Fibroblast of lung (primary cell): ENCODE measurements around the gene PCBP3. TPM values are rescaled to one million over a fixed set of nuclear protein-coding genes. Genes with fewer than 3 reads are reported as not detected.

ENCODE experiments used
- DNase-seq, 2 donors: peaks; one replicate each; pipeline versions ENCODE4 v3.0.0 to v3.0.0-alpha.2; 2010; ENCODE audit warnings: low read depth in 2 of 2
- H2AFZ ChIP-seq: 2 replicates; pipeline ENCODE4 v1.5.1; 2012; ENCODE audit warnings: low read length, control low read depth, inconsistent platforms
- H3K27ac ChIP-seq: 2 replicates; pipeline ENCODE4 v1.5.1; 2011; ENCODE audit warnings: low read length, control low read depth; ENCODE audit not compliant: insufficient read depth
- H3K27me3 ChIP-seq: 2 replicates; pipeline ENCODE4 v1.5.1; 2011; ENCODE audit warnings: mild to moderate bottlenecking, low read length; ENCODE audit not compliant: control insufficient read depth, insufficient read depth
- H3K36me3 ChIP-seq: 2 replicates; pipeline ENCODE4 v1.5.1; 2011; ENCODE audit warnings: low read length; ENCODE audit not compliant: control insufficient read depth, insufficient read depth
- H3K4me1 ChIP-seq: 2 replicates; pipeline ENCODE4 v1.5.1; 2011; ENCODE audit warnings: low read length; ENCODE audit not compliant: control insufficient read depth, insufficient read depth; ENCODE audit errors: extremely low read depth
- H3K4me2 ChIP-seq: 2 replicates; pipeline ENCODE4 v1.5.1; 2011; ENCODE audit warnings: low read length, control low read depth; ENCODE audit not compliant: insufficient read depth; ENCODE audit errors: extremely low read depth
- H3K4me3 ChIP-seq, 4 experiments: fragments of 200-600 bp in 1 of 4; sonication (generic) in 1 of 4; replicated peaks in 1 of 4; 2 replicates each; pipeline ENCODE4 v1.5.1; 2011 to 2016; ENCODE audit warnings: low read length in 4 of 4, low read depth in 3 of 4, mild to moderate bottlenecking in 3 of 4, control low read depth in 2 of 4, inconsistent platforms in 1 of 4, mixed read lengths in 1 of 4; ENCODE audit not compliant: insufficient read depth in 1 of 4; ENCODE audit errors: control extremely low read depth in 1 of 4
- H3K79me2 ChIP-seq: 2 replicates; pipeline ENCODE4 v1.5.1; 2012; ENCODE audit warnings: mild to moderate bottlenecking, low read length, inconsistent platforms; ENCODE audit not compliant: control insufficient read depth, insufficient read depth
- H3K9ac ChIP-seq: 2 replicates; pipeline ENCODE4 v1.5.1; 2011; ENCODE audit warnings: mild to moderate bottlenecking, low read length, control low read depth; ENCODE audit not compliant: insufficient read depth
- H3K9me3 ChIP-seq: 2 replicates; pipeline ENCODE4 v1.5.1; 2012; ENCODE audit warnings: low read depth, low read length; ENCODE audit not compliant: control insufficient read depth, insufficient read depth
- H4K20me1 ChIP-seq: 2 replicates; pipeline ENCODE4 v1.5.1; 2011; ENCODE audit warnings: low read length; ENCODE audit not compliant: control insufficient read depth, insufficient read depth; ENCODE audit errors: extremely low read depth
- EZH2 ChIP-seq: IDR thresholded peaks from 2 replicates; pipeline ENCODE4 v1.5.1; 2012; ENCODE audit warnings: low read length, control low read depth, mild to moderate bottlenecking; ENCODE audit errors: missing control alignments
- polyA plus RNA-seq, 2 donors: library from polyadenylated mRNA; depleted of rRNA in 1 of 2; stranded (reverse) in 1 of 2; unstranded in 1 of 2; fragments of >200 nt; gene quantifications; 2 replicates each; pipeline ENCODE4 v1.2.1, GENCODE V29; 2011 to 2012; ENCODE audit warnings: missing spikeins in 1 of 2
- total RNA-seq: library from RNA; depleted of rRNA; stranded (reverse); fragments of >200 nt; gene quantifications from 2 replicates; pipeline ENCODE4 v1.2.1, GENCODE V29; 2014
- TF ChIP-seq, protein P1 (sequence below), 2 donors: IDR thresholded peaks in 1 of 2; conservative IDR thresholded peaks in 1 of 2; 1 replicate in 1 of 2; 2 replicates in 1 of 2; pipeline ENCODE4 v1.5.1; 2011 to 2012; ENCODE audit warnings: low read length in 2 of 2, control low read depth in 1 of 2, inconsistent platforms in 1 of 2, low read depth in 1 of 2, mild to moderate bottlenecking in 1 of 2

PCBP3 gene
- total and polyA plus RNA-seq, 2 donors (not counting 1 experiment from before 2014, with no cell fraction given), result 0.51 to 1.7 TPM

DNA sequence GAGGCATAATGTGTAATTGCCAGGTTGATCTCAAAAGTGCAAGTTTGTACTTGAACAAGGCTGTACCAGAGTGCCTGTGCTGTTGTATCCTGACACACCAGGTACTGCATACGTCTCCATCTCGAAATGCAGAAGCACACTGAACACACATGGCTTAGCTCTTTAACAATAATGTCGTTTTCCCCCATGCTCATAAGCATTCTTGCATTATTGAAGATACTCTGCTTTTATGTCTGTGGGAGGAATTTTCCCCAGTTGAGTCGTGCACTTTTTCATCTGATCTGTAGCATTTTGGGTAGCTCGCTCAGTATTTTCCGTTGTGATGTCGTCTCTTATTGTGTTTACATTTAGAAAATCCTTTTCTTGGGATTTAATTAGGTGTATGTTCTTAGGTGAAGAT is 98.7 kb downstream of the PCBP3 start:
- Histone ChIP-seq H3K4me1 (no peaks in the 10 kb centered on the region), H3K27ac (no peak overlapping the region), H3K4me3 (no peak overlapping the region), H3K36me3 (no peaks in the 10 kb centered on the region), H3K9ac (no peak overlapping the region), H3K79me2 (no peaks in the 10 kb centered on the region), H4K20me1 (no peaks in the 10 kb centered on the region), H3K27me3 (no peaks in the 10 kb centered on the region), H2AFZ (no peak overlapping the region), H3K4me2 (no peak overlapping the region), H3K9me3 (no peaks in the 10 kb centered on the region)
- no peak for DNase-seq
- TF ChIP-seq, protein P1, sequence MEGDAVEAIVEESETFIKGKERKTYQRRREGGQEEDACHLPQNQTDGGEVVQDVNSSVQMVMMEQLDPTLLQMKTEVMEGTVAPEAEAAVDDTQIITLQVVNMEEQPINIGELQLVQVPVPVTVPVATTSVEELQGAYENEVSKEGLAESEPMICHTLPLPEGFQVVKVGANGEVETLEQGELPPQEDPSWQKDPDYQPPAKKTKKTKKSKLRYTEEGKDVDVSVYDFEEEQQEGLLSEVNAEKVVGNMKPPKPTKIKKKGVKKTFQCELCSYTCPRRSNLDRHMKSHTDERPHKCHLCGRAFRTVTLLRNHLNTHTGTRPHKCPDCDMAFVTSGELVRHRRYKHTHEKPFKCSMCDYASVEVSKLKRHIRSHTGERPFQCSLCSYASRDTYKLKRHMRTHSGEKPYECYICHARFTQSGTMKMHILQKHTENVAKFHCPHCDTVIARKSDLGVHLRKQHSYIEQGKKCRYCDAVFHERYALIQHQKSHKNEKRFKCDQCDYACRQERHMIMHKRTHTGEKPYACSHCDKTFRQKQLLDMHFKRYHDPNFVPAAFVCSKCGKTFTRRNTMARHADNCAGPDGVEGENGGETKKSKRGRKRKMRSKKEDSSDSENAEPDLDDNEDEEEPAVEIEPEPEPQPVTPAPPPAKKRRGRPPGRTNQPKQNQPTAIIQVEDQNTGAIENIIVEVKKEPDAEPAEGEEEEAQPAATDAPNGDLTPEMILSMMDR (conservative IDR thresholded peaks at IDR 0.05 in 1 of 2, IDR thresholded peaks at IDR 0.05 in 1 of 2; ENCODE audit: low read depth in 1 of 2, low read length in 2 of 2), result no peak
- TF ChIP-seq EZH2, result no peak

DNA sequence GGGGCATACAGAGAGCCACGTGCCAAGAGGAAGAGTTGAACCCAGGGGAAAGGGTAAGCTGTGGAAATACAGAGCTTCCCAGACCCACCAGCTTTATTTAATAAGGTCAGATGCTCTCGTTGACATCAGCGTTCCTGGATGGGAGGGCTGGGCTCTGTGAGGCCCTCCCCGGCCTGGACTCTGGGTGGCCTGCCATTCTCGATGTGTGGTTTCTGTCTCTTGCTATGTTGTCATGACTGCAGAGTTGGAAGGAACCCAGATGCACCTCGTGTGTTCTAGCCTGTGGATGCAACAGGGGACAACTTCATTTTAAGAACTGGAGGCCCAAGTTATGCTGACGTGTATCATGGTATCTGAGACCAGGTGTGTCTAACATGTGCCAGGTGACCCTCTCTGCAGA is 101.7 kb downstream of the PCBP3 start:
- Histone ChIP-seq H3K9me3 (no peaks in the 10 kb centered on the region), H4K20me1 (no peaks in the 10 kb centered on the region), H3K4me2 (no peak overlapping the region), H3K4me3 (no peak overlapping the region), H3K4me1 (no peaks in the 10 kb centered on the region), H3K79me2 (no peaks in the 10 kb centered on the region), H3K27me3 (no peaks in the 10 kb centered on the region), H2AFZ (no peak overlapping the region), H3K36me3 (no peaks in the 10 kb centered on the region), H3K27ac (no peak overlapping the region), H3K9ac (no peak overlapping the region)
- no peak for DNase-seq
- TF ChIP-seq EZH2, result no peak
- TF ChIP-seq, protein P1 (conservative IDR thresholded peaks at IDR 0.05 in 1 of 2, IDR thresholded peaks at IDR 0.05 in 1 of 2; ENCODE audit: low read depth in 1 of 2, low read length in 2 of 2), result no peak

DNA sequence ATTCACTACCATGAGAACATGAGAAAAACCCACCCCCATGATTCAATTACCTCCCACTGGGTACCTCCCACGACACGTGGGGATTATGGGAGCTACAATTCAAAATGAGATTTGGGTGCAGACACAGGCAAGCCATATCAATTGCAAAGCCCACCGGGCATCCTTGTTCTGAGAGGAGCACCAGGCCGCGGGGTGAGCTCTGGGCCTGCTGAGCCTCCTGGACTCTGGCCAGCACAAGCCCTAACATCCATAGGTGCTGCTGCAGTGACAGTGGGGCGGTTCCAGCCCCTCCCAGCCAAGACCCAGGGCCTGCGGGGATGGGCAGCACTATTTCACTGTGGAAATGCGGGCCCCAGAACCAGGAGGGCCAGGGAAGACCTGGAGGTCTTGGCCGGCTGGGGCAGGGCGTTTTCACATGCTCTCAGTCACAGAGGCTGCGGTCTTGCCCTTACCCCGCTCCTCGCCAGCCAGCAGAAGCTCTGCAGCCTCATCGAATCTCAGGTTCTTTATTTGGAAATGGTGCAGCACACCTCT is 103.8 kb downstream of the PCBP3 start:
- Histone ChIP-seq H3K9me3 (no peaks in the 10 kb centered on the region), H3K36me3 (no peaks in the 10 kb centered on the region), H3K79me2 (no peaks in the 10 kb centered on the region), H3K9ac (no peak overlapping the region), H3K4me2 (no peak overlapping the region), H3K4me1 (no peaks in the 10 kb centered on the region), H3K4me3 (no peak overlapping the region), H4K20me1 (no peaks in the 10 kb centered on the region), H2AFZ (no peak overlapping the region), H3K27me3 (no peaks in the 10 kb centered on the region), H3K27ac (no peak overlapping the region)
- DNase-seq, result no peak
- no peak for TF ChIP-seq EZH2
